HG02970 (cell line): ENCODE results near the gene SSTR5.

Experiments used
- ATAC-seq: cut with Tn5 transposase; IDR thresholded peaks from one replicate; pipeline ENCODE4 v1.9.1; 2021; ENCODE audit warnings: mild to moderate bottlenecking, moderate library complexity, moderate number of reproducible peaks; ENCODE audit not compliant: unreplicated experiment, low FRiP score

The SSTR5 gene

GRCh38 chr16:1038932-1039331, 33.6 kb upstream of the SSTR5 start:
- no peak for ATAC-seq

DNA sequence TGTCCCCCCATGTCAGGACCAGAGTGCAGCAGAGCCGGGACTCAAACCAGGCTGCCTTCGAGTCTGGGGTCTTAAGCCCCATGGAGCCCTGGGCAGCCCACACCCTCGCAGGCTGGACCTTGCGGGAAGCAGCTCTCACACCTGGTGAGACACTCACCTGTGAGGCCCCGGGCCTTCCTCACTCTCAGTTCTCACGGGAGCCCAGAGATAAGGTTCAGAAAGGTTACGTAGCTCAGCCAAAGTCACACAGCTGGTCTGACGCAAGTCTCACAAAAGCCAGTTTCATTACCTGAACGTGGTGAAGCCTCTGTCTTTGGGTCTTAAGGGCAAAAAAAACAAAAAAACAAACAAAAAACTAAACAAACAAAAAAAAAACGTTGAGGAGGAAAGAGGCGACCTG, 32.8 kb upstream of the SSTR5 start:
- no peak for ATAC-seq

DNA sequence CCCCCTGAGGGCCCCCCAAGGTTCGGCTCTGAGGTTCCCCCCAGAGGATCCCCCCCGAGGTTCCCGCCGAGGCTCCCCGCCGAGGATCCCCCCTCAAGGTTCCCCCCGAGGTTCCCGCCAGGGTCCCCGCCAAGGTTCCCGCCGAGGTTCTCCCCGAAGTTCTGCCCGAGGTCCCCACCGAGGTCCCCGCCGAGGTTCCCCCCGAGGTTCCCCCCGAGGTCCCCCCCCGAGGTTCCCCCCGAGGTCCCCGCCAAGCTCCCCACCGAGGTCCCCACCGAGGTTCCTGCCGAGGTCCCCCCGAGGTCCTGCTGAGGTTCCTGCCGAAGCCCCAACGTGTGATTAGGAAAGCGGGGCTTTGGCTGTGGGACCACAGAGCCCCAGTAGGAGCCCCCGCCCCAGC, 32.2 kb upstream of the SSTR5 start:
- ATAC-seq, result no peak

DNA sequence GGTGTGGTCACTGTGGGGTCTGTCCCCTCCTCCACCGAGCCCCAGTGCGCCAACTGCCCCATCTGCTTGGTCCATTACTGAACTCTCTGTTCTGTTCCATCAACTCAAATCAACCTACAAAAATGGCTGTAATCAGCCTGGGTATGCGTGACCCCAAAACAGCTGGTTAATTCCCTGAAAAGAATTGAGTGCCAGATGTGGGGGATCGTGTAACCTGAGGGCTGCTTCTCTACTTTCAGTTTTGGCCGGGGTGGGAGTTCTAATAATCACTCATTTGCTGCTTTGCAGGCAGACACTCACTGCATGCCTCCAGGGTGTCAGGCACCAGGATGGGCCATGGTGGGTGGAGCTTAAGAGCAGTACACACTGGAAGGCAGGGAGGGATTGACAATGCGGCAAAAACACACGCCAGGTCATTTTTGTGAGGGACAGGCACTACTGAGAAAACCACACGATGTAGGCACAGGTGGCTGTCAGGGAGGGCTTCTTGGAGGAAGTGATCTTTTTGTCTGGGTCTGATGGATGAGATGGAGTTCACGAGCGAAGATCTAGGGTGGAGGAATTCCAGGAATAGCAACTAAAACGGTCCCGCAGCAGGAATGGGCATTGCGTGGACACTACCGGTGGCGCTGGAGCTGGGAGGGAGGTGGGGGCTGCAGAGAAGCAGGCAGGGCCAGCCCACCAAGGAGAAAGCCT, 30.4 kb upstream of the SSTR5 start:
- ATAC-seq, result no peak

GRCh38 chr16:1042866-1043265, 29.7 kb upstream of the SSTR5 start:
- ATAC-seq, result no peak

- ATAC-seq, result no peak
Measured at GRCh38 chr16:1043881-1044451, 28.6 kb upstream of the SSTR5 start.

- ATAC-seq, result no peak
Measured at GRCh38 chr16:1044460-1045309, 27.9 kb upstream of the SSTR5 start.

DNA sequence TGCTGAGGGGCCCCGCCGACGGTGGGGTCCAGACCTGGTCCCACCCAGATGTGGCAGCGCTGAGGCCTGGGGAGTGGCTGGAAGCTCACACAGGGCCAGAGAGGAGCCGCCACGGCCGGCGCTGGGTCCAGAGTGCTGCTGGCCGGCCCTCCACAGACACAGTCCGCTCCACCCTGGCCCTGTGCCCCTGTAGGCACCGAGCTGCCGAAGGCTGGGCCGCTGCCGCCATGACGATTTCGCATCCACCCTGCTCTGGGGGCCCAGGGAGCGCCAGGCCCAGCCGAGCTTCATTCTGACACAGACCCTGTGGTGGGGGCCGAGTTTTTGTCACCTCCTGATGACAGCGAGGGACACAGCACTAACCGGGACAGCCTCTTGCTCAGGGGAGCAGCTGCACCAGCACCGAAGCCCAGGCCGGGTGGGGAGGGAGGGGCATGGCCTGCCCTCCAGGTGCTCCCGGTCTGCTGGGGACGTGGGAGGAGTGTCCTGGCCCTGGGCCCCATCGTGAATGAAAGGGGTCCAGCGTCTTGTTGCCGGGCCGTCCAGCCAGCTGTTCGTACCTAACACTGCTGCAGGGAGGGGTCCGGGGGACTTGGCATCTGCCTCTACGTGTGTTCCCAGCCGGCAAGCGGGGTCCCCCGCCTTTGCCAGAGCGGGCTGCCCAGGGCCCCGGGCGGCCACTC, 27.1 kb upstream of the SSTR5 start:
- no peak for ATAC-seq

DNA sequence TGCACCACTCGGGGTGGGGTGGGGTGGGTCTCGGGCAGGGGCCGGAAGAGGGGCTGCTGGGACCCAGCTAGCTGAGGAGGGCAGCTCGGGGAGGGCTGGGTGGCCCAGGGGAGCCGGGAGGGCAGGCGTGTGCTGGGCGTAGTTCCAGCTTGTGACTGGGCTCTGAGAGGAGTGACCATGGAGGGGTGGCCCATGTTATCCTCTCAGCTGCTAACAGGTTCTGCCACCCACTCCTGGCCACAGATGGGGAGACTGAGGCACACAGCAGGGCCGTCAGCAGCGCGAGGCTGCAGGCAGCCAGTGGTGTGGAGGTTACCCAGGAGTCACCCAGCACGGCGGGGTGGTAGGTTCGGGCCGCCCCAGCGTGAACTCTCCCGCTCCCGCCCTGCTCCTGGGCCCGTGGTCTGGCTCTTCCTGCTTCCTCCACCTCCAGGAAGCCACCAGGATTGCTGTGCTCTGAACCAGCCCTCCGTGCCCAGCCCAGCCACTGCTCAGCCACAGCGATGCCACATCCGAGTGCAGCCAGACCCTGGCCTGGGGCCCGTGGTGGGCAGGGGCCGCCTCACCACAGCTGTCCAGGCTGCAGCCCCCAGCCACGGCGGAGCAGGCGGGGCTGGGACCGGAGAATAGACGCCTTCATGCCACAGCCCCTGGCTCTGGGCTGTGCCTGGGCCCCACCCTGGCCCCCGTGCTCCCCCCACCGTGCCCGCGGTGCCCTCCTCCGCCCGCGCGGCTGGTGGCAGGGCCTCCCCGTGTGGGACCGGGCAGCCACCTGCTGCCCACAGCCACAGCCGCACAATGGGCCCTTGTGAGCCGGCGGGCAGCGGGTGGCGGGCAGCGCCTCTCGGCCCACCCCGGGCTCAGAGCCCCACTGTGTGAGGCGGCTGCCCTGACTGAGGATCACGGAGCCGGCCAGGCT, 26.3 kb upstream of the SSTR5 start:
- no peak for ATAC-seq

- ATAC-seq, result no peak
Measured at GRCh38 chr16:1047123-1047522, 25.4 kb upstream of the SSTR5 start.

GRCh38 chr16:1047801-1048200, 24.7 kb upstream of the SSTR5 start:
- no peak for ATAC-seq

- no peak for ATAC-seq
Measured at GRCh38 chr16:1048442-1049112, 24.0 kb upstream of the SSTR5 start.

- no peak for ATAC-seq
Measured at GRCh38 chr16:1049113-1049975, 23.2 kb upstream of the SSTR5 start.

DNA sequence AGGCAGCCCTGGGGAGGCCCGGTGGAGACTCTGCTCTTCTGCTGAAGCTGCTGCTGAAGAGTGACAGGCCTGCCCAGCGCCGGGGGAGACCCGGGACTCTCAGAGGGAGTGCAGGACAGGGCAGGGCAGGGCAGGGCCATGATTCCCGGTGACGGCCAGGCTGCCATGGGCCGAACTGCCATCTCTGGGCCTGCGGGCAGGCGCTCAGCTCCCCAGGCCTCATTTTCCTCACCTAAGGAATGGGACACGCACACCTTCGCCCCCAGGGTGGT, 22.6 kb upstream of the SSTR5 start:
- ATAC-seq, result no peak

GRCh38 chr16:1050516-1050915, 22.0 kb upstream of the SSTR5 start:
- ATAC-seq, result no peak

GRCh38 chr16:1050921-1051320, 21.6 kb upstream of the SSTR5 start:
- no peak for ATAC-seq

DNA sequence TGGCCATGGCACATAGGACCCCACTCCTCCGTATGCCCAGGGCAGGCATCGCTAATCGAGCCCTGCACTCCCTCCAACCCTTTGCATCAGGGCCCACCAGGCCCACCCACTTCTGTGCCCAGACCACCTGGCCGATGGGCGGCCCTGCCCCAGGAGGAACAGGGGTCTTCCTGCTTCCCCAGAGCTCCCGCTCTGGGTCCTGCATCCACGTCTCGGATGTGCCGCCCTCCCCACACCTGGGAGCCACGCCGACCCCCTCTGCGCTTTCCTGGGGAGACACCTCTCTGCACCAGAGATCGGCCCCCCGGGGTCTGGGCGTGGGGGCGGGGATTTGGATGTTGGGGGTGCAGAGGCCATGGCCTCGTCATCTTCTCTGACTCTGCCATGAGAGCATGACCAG, 21.1 kb upstream of the SSTR5 start:
- ATAC-seq, result no peak

- ATAC-seq, result no peak
Measured at GRCh38 chr16:1052721-1053120, 19.8 kb upstream of the SSTR5 start.

DNA sequence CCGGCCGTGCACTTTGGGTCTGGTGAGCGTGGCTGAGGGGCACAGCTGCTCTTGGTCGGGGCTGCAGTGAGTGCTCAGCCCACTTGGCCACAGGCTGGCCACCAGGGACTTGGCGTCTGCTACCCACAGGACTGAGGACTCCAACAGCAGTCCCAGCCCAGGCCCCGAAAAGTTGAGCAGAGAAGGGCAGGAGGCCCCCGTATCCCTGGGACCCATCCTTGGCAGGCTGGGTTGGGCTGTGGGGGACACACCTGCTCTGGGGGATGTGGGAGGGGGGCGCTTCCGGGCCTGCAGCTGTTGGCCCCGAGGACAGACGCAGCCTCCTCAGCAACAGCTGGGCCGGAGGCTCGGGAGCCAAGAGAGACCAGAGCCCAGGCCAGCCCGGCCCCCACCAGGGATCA, 19.4 kb upstream of the SSTR5 start:
- no peak for ATAC-seq
